Stimulated activated CD4-positive, alpha-beta T cell treated with anti-CD3 and anti-CD28 coated beads, Interleukin-15, amount 100 ng/mL, for 48 hours (primary cell): ENCODE data around the gene UBAC2.

Source experiments
- DNase-seq, 2 donors: peaks; one replicate each; pipeline ENCODE4 v3.0.0-alpha.2; 2020; ENCODE audit warnings: low read depth in 2 of 2

Gene UBAC2

DNA sequence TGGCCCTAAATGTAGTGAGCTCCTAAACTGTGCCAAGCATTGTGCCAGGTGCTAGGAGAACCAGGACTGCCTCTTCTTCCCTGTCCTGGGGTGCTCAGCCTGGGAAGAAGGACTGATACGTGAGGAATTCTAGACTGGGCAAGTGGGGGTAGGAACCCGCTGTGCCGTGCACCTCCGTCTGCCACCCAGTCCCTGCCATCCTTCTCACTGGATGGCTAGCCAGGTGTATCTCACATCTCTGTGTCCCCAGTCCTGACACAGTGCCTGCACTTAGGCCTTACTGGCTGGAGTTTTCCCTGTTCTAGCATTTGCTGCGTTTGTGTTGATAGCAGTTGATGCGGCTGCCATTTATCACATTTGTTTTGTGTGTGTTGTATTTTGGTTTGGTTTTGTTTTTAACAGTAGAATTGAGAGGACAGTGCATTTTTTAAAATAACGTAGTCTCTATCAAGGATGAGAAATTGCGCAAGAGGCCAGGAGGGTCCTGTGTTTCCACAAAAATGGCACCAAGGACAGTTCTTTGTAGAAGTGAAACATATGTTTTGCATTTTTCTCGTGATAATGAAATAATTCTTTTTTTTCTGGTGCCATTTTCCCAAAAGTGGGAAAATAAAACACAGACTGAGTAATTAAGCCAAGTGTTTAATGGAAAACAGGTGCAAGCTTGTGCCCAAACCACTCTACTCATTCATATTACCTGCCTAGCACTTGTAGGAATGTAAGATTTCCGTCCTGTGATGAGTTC, 111.3 kb downstream of the UBAC2 start:
- no peak for DNase-seq

DNA sequence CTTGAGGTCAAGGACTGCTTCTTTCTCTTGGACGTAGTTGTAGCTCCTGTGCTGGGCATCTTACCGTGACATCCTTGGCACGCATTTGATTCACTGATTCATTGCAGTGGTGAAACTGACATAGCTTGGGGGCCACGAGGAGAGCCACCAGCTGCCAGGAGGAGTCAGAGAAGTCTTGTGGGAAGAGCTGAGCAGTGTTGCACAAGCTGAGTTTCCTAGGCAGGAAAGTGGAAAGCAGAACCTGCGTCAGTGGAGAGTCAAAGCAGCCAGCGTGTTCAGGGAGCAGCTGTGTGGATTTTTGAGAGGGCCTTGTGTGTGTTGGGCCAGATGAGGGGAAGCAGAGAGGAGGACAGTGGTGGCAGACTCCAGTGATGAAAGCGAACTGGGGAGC, 111.8 kb downstream of the UBAC2 start:
- DNase-seq: no peak

DNA sequence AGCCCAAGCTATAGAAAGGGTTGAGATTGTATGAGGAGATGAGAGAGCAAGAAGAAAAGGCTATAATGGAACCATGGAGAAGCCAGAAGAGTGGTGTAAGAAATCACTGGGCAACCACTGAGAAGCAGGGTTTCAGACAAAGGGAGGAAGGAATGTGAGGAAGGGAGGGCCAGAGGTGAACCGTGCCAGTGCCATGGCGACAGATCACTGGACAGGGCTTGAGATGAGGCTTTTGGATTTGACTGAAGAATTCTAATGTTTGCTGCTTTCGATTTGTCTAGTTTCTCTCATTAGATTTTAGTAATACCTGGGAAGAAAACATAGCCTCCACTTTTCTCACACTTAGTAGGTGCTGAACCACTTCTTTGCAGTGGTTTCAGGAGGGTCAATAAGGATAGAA, 112.8 kb downstream of the UBAC2 start:
- no peak for DNase-seq

DNA sequence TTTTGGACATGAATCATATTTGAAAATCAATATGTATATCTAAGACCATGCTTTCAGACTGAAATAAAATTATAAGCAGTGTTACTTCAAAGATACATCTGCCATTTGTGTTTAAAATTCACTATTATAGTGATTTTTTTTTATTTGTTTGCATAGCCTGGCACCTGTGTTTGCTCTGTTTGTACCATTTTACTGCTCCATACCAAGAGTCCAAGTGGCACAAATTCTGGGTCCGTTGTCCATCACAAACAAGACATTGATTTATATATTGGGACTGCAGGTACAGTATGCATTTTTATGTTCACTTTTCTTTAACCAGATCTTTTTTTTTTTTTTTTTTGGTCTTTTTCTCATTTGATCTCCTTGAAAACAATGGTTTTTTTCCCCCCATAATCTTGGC, 113.3 kb downstream of the UBAC2 start:
- no peak for DNase-seq

DNA sequence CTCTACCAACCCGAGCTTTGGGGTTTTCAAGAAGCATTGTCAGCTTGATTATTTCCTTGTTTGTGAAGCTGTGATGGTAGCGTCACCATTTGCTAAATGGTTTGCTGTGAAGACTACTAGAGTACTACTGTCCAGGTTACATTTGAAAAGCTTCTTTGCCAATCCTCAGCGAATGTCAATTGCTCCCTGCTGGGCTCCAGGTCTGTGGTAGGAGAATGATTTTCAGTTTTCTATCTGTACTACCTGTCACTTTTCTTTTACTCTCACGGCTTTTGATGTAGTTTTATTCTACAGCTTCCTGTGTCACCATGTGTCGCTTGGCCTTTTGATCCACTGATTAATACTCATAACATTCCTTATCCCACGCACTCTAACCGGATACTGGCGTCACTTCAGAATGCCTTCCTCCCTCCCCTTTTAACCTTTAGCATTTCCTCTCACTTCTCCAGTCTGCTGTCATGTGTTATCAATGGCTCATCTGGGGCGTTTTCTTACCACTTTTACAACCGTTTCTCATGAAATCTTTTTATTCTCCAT, 114.1 kb downstream of the UBAC2 start:
- DNase-seq: peak; percentile 68 to 69

DNA sequence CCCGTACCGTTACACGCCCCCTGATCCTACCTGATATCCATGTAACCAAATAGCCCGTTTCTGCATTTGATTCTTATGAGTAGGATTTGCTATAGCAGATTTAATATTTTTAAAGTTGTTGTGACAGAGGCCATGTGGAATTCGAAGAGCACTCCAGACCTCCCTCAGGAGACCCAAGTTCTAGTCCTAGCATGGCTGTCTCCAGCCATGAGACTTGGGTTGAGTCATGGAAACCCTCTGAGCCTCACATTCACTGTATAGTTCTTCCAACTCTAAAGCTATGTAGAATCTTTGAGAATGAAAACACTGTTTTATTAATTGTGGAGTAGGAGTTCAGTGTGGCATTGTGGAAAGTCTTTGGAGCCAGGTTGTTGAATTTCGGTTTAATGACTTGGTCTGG, 114.5 kb downstream of the UBAC2 start:
- no peak for DNase-seq

DNA sequence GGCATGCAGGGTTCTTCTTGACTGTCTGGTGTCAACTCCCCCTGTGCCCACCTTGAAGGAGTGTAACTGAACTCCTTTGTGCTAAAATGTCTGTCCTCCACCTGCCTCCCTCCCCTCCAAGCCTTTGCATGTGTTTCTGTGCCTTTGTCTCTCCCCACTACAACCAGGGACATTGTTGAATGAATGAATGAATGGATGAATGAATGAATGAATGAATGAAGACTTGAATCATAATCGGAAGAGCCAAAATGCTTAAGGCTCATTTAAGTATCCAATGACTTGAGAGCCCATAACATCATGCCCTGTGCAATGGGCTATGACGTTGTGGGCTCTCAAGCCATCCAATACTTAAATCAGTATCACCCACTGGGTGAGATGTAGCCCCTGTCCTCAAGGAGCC, 115.6 kb downstream of the UBAC2 start:
- DNase-seq: no peak

DNA sequence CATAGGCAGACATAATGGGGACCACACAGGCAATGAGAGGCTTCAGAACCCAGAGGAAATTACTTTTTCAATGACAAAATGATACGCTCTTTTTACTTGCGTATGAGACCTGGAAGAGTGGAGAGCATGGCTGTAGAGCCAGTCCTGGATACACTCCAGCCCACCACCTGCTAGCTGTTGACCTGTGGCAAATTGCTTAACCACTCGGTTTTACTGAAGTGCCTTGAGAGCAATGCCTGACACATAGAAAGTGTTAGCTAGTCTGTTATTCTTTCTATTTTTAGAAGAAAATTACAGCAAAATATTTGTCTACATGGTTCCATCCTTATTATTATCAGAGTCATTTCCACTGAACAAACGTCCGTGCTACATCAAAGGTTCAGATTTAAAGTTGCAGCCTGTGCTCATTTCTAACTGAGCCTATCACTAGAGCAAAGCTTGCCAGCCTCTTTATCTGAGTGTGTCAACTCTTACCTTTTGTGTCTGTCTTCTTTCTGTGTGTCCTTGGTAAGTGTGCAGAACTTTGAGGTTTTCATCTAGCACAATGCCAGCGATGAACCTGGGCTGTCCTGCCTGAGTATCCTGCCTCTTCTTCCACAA, 116.1 kb downstream of the UBAC2 start:
- DNase-seq: no peak

DNA sequence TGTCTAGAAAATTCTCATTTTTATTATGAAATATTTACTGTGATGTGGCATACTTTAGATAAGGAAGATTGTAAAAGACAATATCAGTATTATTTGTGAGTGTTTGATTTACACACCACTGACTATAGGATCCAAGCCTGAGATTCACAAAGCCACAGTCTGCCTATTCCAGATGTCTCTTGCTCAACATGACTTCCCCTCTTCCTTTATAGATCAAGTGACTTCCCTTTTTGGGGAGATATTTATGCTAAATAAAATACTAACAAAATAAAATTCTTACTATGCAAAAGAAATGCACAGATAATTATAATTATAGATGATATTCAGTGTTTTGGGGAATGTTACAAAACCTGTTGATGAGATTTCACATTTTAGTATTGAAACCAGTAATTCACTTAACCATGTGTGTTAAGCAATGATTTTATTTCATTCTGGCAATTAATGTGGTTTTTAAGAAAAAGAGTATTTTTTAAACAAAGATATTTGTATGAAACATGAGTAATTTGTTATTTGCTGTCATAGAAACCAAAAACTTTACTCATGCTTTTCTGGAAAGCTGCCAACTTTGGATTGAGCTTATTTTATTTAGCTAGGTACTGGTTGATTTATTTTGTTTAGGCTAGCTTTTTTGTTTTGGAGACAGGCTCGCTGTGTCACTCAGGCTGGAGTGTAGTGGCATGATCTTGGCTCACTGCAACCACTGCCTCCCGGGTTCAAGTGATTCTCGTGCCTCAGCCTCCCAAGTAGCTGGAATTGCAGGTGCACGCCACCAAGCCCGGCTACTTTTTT, 120.2 kb downstream of the UBAC2 start:
- DNase-seq: no peak

DNA sequence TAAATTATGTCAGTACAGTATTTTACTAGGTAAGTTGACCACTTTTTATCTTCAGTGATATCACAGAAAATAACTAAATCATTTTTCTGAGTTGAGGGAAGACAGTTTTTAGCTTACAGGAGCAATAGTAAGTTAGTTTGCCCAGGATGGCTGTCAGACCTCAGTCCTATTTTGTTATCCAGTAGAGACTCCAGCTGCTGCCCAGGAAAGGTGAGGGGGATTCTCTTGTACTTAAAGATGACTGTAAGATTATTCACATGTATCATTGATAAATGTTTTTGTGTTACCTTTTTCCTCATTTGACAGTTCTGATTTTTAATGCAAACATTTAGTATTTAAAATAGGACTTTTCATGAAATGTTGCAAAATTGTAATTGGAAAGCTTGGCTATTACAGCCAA, 121.1 kb downstream of the UBAC2 start:
- no peak for DNase-seq

DNA sequence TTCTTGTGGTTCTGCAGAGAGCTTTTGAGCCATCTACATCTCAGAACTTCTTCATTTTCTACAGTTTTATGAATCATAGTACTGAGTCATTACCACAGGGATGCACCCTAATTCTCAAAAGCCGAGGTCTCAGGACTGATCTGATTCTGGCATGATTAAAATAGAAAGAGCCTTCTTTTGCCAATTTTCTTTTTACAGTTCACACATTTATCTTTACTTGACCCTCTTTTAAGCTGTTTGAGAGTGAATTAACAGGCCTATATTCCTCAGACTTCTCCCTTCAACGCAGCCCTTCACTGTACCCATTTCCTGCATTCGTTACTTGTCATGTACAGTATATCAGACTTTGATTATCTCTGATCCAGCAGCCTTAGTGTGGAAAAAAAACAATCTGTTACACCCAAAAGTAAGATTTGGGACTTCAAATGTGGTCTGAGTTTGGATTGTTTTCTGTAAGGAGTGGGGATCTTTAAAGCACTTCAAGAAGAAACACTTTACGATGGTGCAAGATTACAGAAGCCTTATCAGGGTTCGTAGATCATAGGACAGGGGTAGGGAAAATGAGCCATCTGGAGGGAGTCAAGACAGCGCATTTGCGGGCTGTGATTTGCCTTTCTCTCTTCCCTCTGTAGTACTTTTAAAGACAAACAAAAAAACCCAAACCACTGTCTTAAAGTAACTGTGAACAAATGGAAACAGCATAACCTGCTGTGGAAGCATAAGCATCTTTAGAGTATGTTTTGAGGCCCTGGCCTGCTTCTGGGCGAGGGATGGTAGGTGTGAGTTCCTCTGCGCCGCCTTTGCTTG, 121.8 kb downstream of the UBAC2 start:
- DNase-seq: peak in 1 of 2 donors; percentile 50

DNA sequence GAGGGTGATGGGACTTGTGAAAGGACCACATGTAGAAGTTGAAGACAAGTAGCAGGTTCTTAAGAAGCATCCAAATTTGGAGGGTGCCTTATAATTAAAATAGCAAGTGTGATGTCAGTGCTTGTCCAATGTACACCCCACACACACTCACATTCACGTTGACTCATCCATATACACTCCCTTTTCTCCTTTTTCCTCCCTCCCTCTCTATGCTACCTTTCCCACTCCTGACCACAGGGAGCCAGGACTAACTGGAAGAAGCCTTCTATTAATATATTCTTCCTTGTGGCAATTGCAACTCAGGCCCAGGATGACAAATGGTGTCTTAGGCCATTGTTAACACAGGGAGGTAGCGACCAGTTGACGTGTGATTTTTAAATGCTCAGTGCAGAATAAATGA, 122.8 kb downstream of the UBAC2 start:
- DNase-seq: no peak

DNA sequence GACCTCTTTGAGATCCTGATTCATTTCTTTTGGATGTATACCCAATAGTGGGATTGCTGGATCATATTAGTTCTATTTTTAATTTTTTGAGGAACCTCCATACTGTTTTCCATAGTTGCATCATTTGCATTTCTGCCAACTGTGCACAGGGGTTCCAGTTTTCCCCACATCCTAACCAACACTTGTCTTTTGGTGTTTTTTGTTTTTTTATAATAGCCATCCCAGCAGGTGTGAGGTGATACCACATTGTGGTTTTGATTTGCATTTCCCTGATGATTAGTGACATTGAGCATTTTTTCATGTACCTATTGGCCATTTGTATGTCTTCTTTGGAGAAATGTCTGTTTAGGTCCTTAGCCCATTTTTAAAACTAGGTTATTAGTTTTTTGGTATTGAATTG, 125.4 kb downstream of the UBAC2 start:
- no peak for DNase-seq

DNA sequence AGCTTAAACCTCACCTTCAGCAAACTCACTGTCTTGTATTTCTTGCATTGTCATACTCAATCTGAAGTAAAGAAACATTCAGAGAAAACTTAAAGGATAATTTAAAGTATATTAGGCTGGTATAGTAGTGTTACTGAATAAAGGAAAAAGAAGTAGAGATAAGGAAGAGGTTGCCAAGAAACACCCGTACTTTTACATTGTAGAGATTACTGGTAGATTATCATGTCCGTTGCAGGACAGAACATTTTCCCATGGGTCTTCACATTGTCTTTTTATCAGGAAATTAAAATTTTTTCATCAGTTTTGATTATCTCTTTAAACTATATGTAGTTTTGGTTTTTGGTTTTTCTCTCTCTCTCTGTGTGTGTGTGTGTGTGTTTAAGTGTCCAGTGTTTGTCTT, 126.5 kb downstream of the UBAC2 start:
- no peak for DNase-seq

DNA sequence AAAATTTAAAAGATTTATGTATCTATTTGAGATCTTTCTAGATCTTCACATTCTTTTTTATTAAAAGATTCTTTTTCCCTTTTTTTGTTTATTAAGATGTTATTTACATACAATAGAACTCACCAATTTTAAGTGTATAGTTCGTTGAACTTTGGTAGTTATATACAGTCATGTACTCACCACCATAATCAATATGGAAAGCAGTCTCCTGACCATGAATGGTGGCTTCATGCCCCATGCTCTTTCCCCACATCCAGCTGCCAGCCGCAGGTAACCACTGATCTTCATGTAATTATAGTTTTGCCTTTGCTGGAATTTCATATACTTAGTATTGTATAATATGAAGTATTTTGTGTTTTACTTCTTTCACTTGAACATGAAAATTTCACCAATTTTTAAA, 127.1 kb downstream of the UBAC2 start:
- DNase-seq: no peak

DNA sequence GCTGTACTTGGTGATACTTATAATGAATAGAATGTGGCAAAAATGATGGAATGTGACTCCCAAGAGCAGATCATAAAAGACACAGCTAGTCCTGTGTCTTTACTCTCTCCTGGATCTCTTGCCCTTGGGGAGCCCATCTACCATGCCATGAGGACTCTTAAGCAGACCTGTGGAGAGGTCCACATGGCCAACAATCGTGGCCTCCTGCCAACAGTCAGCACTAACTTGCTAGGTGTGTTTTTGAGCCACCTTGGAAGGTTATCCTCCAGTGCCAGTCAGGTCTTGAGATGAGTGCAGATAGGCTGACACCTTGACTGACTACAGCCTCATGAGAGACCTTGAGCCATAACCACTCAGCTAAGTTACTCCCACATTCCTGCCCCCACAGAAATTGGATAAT, 128.8 kb downstream of the UBAC2 start:
- DNase-seq: no peak

DNA sequence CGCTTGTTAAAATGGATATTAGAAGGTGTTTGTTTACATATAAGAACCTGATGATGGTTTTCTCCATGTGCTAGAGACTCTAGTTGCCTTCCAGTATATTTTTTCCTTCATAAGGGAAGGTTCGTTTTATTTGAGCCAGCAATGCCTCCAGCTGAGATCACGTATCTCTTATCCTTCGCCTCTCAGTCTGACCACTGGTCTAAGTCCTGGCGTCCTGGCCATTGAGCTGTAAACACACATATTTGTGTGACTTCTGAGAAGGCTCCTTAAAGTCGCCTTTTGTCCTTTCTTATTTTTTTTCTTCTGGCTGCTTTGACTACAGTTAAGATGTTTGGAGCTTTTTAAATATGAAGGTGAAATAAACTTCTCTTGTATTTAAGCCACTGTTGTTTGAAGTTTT, 130.3 kb downstream of the UBAC2 start:
- no peak for DNase-seq

DNA sequence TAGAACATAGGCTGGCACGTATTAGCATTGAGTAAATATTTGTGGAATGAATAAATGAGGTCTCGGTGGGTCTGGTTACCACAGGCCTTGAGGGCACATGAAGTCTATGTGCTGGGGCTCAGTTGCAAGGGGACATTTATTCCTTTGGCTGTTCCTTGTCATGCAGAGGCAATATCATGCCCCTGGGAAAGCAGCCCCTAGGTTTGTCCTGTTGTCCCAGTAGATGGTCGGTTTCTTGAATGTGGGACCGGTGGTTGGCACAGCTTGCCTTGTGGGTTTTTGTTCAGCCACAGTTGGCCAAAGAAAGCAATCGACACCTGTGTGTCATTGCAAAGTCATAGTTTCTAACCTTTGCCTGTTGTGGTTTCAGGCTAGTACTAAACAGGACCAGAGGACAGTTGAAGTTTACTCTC, 131.2 kb downstream of the UBAC2 start:
- no peak for DNase-seq

DNA sequence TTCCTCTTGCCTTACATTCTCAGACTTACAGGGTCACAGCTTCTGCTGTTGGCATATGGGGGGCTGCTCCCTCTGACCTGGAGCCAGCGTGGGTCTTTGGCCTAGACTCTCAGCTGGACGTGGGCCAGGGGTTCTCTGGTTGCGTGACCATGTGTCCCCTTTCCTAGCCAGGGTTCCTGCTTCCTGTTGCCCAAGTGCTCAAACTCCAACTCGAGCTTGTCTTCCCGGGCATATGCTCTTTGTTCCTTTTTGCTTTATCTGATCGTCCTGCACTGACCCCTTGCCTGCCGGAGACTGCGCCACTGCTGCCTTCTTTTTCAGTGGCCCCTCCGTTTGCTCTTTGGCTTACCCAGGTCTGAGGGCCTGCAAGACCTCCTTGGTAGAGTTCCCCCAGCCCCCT, 131.8 kb downstream of the UBAC2 start:
- no peak for DNase-seq

DNA sequence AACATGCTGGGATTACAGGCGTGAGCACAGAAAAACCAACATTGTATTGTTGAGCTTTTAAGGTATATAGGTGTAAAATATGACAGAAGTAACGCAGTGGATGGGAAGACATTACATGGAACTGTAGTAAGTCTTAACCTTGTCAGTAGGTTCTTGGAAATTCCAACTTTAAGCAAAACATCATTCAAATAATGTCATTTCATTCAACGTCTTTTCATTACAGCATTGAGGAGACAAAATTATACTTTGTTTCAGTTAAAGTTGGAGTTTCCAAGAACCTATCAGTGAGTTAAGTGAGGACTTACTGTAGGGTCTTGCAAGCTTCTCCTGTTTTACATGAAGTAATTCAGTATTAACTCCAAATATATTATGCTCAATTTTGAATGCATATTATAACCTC, 133.6 kb downstream of the UBAC2 start:
- DNase-seq: no peak

DNA sequence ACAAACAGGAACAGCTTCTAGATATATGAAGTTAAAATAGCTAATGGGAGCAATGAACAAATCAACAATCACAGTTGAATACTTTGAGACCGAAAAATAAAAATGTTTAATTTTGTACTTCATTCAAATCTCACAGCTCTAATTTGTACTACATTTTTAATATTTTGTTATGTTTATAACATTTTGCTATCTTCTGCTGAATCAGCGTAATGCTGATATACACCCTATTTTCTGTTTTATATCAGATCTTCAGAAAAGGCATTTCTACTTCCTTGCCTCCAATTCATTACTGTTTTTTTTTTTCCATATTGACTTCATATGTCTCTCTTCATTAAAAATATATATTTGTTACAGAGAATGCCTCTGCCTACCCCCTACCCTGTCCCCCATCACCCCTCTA, 134.4 kb downstream of the UBAC2 start:
- no peak for DNase-seq

DNA sequence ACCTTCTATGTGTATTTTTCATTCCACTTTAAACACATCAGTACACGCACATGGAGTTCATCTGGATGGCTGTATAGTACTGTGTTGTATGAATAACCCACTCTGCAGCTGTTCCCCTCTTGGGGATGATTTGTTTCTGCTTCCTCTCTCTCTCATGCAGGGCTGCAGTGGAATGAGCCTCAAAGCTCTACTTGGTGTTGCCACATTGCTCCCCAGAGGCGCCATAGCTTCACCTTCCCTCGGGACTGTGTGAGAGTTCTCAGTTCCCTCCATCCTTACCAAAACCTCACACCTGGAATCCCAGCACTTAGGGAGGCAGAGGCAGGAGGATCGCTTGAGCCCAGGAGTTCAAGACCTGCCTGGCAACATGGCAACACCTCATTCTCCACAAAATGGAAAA, 134.9 kb downstream of the UBAC2 start:
- no peak for DNase-seq
